COLO668 (cell line): ENCODE measurements around the gene IPP.
"Not testable (repeated sequence)": the region's sequence is repeated elsewhere in the genome, so short reads cannot be mapped to it uniquely, and the experiment has no call there.

Experiments used
- DNase-seq: peaks from one replicate; lab custom pipeline; 2025; ENCODE audit not compliant: unreplicated experiment; lab: John Stamatoyannopoulos, UW

IPP gene

DNA sequence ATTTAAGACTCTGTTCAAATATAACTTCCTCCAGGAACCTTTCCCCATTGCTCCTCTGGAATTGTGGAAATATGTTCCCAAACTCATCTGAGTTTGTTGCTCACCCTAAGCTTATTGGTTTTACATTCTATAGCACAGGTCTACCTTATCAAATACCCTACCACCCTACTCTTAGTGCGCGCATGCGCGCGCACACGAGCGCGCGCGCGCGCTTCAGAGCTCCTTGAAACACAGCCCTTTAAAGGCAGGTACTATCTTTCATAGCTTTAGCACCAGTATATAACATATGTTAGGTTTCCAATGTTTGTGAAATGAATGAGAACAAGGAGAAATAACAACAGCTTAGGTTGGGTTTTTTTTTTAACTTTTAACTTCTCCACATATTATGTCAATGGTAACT, 3.5 kb downstream of the IPP start:
- DNase-seq, result no peak

DNA sequence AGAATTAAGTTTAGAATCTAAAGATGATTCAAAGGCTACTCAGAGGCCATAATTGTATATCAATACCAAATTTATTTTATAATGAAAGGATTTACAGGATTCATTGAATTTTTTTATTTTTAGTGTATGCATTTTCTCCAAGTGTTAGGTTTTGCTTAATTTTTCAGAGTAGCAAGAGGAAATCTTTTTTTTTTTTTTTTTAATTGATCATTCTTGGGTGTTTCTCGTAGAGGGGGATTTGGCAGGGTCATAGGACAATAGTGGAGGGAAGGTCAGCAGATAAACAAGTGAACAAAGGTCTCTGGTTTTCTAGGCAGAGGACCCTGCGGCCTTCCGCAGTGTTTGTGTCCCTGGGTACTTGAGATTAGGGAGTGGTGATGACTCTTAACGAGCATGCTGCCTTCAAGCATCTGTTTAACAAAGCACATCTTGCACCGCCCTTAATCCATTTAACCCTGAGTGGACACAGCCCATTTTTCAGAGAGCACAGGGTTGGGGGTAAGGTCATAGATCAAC, 10.8 kb downstream of the IPP start:
- not testable (repeated sequence) for DNase-seq

DNA sequence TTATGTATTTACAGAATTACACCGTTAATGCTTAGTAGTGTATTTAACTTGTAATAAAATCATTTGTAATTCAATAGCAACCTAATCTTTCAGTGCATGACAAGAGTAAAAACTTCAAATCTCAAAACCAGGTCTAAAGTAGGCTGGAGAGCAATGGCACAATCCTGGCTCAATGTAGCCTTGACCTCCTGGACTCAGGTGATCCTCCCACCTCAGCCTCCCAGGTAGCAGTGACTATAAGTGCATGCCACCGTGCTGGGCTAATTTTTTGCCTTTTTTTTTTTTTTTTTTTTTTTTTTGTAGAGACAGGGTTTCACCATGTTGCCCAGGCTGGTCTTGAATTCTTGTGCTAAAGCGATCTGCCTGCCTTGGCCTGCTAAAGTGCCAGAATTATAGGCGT, 11.3 kb downstream of the IPP start:
- DNase-seq, result no peak

DNA sequence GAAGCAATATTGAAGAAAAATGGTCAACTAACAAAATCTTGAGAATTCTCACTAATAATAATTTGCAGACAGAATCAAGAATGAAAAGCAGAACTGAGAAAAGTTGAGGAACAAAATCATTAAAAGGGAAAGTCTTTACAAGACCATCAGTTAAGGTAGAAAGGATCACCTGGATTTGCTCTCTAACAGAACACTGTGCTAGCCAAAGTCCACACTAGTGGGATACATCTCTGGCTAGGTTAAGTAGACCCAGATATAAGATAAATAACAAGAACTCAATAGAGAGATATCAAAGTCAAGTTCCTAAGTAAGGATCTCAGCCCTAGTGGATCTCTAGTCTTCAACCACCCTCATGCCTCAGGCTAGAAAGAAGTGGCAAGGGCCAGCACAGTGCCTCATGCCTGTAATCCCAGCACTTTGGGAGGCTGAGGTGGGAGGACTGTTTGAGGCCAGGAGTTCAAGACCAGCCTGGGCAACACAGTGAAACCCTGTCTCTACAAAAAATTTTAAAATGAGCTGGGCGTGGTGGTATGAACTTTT, 19.6 kb downstream of the IPP start:
- DNase-seq, result no peak

GRCh38 chr1:45730075-45730779, 20.2 kb downstream of the IPP start:
- DNase-seq, result no peak

DNA sequence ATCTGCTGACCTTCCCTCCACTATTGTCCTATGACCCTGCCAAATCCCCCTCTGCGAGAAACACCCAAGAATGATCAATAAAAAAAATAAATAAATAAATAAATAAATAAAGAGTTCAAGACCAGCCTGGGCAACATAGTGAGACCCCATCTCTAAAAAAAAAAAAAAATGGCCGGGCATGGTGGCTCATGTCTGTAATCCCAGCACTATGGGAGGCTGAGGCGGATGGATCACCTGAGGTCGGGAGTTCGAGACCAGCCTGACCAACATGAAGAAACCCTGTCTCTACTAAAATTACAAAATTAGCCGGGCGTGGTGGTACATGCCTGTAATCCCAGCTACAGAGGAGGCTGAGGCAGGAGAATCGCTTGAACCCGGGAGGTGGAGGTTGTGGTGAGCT, 24.4 kb downstream of the IPP start:
- not testable (repeated sequence) for DNase-seq

GRCh38 chr1:45723248-45723930, 27.1 kb downstream of the IPP start:
- DNase-seq, result no peak

DNA sequence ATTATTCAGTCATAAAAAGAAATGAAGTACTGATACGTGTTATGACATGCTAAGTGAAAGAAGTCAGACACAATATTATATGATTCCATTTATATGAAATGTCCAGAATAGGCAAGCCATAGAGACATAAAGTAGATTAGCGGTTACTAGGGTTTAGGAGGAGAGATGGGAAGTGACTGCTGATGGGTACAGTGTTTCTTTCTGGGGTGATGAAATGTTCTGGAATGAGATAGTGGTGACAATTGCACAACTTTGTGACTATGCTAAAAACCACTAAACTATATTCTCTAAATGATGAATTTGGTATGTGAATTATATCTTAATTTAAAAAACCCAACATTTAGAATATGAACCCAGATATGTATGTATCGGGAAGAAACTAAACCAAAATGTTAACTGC, 27.6 kb downstream of the IPP start:
- DNase-seq, result no peak

- DNase-seq, result no peak
These were observed 29.2 kb downstream of the IPP start for GRCh38 chr1:45721207-45721606.

DNA sequence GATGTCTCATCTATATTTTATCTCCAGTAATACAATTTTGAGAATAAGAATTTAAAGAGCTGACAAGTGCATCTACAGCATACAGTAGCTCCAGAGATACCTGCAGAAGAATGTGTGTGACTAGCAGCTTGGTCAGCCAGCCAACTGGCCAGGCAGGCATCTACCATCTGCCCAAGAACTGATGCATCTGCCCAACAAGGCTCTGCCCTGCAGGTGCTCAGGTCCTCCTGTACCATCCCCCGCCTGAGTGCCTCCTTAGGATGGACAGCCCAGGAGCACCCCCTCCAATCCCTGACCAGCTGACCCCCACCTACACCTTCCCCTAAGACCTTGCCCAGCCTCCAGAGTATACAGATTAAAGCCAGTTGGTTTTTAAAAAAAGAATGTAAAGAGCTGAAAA, 32.2 kb downstream of the IPP start:
- no peak for DNase-seq

GRCh38 chr1:45717386-45717785, 33.1 kb downstream of the IPP start:
- DNase-seq, result not testable (repeated sequence)

GRCh38 chr1:45716700-45717099, 33.8 kb downstream of the IPP start:
- no peak for DNase-seq

DNA sequence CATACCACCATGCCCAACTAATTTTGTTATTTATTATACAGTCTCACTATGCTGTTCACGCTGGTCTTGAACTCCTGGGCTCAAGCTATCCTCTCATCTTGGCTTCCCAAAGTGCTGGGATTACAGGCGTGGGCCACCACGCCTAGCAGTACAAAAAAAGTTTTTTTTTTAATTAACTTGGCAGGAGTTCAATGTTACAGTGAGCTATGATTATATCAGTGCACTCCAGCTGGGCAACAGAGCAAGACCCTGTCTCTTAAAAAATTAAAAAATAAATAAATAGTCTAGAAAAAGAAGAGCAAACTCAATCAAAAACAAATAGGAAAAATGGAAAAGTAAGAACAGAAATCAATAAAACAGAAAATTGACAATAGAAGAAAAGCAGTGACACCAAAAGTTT, 36.7 kb downstream of the IPP start:
- DNase-seq, result no peak

DNA sequence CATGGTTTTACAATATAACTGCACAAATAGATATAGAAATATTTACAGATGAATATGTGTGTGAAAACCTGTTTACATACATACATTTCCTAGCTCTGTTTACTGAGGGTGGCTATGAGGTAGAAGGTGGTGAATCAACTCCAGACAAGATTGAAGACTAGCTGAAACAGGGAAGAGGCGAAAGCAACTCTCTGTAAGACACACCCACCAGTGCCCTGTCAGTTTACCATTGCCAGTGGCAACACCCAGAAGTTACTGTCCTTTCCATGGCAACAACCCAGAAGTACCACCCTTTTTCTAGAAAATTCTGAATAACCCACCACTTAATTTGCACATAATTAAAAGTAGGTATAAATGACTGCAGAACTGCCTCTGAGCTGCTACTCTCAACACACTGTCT, 45.8 kb downstream of the IPP start:
- no peak for DNase-seq

GRCh38 chr1:45694823-45695222, 55.6 kb downstream of the IPP start:
- DNase-seq, result no peak

- DNase-seq, result not testable (repeated sequence)
These were observed 56.6 kb downstream of the IPP start for GRCh38 chr1:45693811-45694210.

DNA sequence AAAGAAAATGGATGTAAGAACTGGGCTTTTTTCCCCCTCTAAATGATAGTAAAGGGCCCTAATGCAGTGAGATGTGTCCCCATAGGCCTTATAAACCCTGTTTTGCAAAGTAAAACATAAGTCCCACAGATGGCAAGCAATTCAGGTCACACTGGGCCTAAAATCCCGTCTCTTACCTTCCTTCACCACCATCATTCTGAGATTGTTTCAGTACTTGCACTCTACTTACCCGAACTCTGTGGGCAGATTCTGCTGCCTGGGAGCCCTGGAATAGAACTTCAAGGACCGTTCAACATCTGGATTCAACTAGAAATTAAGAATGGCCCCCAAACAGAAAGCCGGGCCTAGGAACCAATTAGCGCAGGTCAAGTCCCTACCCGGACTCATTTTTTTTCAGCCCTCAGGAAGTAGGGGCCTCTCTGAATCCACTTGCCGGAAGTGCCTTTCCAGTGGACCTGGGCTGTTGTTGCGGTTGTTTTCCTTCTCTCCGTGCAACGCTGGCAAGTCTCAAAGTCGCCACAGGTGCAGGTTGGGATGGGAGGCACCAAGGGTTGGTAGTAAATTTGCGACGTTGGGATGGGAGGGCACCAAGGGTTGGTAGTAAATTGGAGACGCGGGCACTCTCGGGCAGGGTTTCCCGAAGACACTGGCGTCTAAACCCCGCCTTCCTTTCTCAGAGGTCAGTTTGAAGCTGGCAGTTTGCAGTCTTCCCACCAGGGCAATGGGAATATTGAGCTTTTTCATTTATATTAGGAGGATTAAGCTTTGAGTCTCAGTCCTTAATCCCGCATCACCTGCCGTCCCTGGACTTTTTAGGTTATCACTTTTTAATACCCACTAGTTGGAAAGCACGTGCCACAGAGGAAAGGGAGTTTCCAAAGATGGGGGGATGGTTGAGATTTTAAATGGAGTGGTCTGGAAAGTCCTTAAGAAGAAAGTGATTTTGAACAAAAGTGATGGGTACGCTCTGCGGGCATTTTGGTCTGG, 62.4 kb downstream of the IPP start, which contains the start of gene TMEM69:
TSS of gene TMEM69 (plus strand) at position 428 of the 987 bp plus-strand sequence. CDS start 2,888 bp downstream, outside the sequence.
- DNase-seq, result peak; percentile 92

- peak; percentile 100 for DNase-seq
These were observed 63.3 kb downstream of the IPP start for GRCh38 chr1:45687014-45687753.

DNA sequence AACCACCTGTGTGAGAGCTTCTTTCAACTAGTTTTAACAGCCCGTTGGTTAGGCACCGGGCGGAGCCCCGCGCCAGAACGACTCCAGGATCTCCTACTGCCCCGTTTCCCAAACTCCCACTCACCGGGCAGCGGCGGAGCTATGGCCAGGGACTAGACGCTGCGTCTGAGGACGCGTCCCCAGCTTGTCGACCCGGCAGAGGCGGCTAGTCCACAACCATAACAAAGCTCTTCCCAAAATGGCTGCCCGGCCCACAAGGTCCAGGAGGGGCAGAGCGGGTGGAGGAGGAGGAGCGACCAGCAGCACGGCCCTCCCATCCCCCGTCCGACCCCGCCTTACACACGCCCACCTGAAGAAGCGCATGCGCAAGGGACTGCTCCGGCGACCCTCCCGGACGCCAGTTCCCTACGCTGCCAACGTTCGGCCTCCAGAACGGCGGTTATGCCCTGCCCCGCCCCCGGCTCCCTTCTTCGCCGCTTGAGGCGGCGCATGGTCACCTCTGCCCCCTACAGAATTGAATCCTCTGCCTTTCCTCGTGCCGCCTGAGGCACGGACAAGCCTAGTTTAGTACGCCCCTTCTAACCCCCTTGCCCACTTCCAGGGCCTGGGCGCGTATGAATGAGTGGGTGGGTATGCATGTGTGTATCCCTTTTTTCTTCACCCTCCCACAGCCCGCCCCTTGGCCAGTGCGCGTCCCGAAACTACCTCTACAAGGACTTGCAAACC, 64.0 kb downstream of the IPP start, which contains the start of gene GPBP1L1:
TSS of gene GPBP1L1 (minus strand) at position 246 of the 726 bp plus-strand sequence. CDS start 27,446 bp downstream, outside the sequence.
- DNase-seq, result peak; percentile 99

DNA sequence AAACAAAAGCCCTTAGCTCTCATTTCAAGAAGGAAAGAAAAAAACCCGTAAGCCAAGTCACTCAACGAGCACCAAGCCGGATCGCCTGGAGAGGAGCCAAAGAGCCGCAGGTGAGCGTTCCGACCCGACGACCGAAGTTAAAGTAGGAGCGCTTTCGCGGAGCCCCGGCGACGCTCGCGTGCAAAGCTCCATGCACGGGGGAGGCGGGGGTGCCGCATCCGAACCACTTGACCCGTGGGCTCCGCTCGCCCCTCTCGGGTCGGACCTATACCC, 64.5 kb downstream of the IPP start:
- DNase-seq, result peak; percentile 78
